Measurements from ENCODE around the gene GZMM. TPM values are rescaled to one million over a fixed set of nuclear protein-coding genes. Genes with fewer than 3 reads are reported as not detected.

The GZMM gene
- total and polyA plus RNA-seq, 2 of the 13 experiments (the other 11 are each of a cell fraction or from before 2014, with no cell fraction given), result 0.07 TPM; not detected in 1

DNA sequence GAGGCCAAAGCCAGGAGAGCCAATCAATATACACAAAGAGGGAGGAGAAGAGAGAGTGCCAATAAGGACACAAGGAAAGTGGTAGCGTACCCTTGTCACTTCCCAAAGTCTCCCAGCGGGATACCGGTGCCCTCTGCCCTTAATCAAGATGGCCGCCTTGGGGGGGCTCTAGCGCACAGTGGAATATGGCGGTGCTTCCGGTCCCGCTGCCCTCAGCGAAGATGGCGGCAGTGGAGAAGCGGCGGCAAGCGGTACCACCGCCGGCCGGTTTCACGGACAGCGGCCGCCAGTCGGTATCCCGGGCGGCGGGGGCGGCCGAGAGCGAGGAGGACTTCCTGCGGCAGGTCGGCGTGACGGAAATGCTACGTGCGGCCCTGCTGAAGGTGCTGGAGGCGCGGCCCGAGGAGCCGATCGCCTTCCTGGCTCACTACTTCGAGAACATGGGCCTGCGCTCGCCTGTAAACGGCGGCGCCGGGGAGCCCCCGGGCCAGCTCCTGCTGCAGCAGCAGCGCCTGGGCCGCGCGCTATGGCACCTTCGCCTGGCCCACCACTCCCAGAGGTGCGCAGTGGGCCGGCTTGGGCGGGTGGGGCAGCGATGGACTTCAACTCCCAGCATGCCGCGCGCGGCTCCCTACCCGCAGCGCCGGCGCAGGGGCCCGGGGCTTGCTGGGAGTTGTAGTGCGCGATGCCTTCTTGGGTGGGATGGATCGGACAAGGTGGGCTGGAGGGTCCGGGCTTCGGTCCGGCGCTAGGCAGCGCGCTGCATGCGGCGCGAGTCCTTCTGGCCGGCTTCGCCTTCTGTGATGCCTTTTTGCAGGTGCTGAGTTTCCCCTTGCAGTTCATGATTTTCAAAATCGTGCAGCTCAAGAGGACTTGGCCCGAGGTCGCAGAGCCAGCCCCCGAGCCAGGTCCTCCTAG lies 36.3 kb upstream of the GZMM start, which contains the start of gene TPGS1 (continued):
- TF ChIP-seq, protein P1, sequence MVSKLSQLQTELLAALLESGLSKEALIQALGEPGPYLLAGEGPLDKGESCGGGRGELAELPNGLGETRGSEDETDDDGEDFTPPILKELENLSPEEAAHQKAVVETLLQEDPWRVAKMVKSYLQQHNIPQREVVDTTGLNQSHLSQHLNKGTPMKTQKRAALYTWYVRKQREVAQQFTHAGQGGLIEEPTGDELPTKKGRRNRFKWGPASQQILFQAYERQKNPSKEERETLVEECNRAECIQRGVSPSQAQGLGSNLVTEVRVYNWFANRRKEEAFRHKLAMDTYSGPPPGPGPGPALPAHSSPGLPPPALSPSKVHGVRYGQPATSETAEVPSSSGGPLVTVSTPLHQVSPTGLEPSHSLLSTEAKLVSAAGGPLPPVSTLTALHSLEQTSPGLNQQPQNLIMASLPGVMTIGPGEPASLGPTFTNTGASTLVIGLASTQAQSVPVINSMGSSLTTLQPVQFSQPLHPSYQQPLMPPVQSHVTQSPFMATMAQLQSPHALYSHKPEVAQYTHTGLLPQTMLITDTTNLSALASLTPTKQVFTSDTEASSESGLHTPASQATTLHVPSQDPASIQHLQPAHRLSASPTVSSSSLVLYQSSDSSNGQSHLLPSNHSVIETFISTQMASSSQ (IDR thresholded peaks at IDR 0.05; ENCODE audit: low read depth), result no peak
- TF ChIP-seq, protein P1 (CRISPR knock-in tag; IDR thresholded peaks at IDR 0.05; ENCODE audit: borderline replicate concordance), result no peak
- TF ChIP-seq ZNF747 (CRISPR knock-in tag; IDR thresholded peaks at IDR 0.05; ENCODE audit: borderline replicate concordance), result no peak
- no peak for TF ChIP-seq CBX2 (IDR thresholded peaks at IDR 0.05; ENCODE audit: low read depth, low read length)
- TF ChIP-seq CBX2 (CRISPR knock-in tag; IDR thresholded peaks at IDR 0.05; ENCODE audit: low read depth), result no peak
- TF ChIP-seq PCBP2 (optimal IDR thresholded peaks at IDR 0.05; ENCODE audit: low read depth, low read length, poor library complexity, severe bottlenecking), result no peak
- TF ChIP-seq, protein P2, sequence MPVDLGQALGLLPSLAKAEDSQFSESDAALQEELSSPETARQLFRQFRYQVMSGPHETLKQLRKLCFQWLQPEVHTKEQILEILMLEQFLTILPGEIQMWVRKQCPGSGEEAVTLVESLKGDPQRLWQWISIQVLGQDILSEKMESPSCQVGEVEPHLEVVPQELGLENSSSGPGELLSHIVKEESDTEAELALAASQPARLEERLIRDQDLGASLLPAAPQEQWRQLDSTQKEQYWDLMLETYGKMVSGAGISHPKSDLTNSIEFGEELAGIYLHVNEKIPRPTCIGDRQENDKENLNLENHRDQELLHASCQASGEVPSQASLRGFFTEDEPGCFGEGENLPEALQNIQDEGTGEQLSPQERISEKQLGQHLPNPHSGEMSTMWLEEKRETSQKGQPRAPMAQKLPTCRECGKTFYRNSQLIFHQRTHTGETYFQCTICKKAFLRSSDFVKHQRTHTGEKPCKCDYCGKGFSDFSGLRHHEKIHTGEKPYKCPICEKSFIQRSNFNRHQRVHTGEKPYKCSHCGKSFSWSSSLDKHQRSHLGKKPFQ (CRISPR knock-in tag; IDR thresholded peaks at IDR 0.05; ENCODE audit: insufficient replicate concordance), result no peak
- TF ChIP-seq, protein P3, sequence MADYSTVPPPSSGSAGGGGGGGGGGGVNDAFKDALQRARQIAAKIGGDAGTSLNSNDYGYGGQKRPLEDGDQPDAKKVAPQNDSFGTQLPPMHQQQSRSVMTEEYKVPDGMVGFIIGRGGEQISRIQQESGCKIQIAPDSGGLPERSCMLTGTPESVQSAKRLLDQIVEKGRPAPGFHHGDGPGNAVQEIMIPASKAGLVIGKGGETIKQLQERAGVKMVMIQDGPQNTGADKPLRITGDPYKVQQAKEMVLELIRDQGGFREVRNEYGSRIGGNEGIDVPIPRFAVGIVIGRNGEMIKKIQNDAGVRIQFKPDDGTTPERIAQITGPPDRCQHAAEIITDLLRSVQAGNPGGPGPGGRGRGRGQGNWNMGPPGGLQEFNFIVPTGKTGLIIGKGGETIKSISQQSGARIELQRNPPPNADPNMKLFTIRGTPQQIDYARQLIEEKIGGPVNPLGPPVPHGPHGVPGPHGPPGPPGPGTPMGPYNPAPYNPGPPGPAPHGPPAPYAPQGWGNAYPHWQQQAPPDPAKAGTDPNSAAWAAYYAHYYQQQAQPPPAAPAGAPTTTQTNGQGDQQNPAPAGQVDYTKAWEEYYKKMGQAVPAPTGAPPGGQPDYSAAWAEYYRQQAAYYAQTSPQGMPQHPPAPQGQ (CRISPR knock-in tag; IDR thresholded peaks at IDR 0.05; ENCODE audit: borderline replicate concordance), result no peak
- TF ChIP-seq, protein P4, sequence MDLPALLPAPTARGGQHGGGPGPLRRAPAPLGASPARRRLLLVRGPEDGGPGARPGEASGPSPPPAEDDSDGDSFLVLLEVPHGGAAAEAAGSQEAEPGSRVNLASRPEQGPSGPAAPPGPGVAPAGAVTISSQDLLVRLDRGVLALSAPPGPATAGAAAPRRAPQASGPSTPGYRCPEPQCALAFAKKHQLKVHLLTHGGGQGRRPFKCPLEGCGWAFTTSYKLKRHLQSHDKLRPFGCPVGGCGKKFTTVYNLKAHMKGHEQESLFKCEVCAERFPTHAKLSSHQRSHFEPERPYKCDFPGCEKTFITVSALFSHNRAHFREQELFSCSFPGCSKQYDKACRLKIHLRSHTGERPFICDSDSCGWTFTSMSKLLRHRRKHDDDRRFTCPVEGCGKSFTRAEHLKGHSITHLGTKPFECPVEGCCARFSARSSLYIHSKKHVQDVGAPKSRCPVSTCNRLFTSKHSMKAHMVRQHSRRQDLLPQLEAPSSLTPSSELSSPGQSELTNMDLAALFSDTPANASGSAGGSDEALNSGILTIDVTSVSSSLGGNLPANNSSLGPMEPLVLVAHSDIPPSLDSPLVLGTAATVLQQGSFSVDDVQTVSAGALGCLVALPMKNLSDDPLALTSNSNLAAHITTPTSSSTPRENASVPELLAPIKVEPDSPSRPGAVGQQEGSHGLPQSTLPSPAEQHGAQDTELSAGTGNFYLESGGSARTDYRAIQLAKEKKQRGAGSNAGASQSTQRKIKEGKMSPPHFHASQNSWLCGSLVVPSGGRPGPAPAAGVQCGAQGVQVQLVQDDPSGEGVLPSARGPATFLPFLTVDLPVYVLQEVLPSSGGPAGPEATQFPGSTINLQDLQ (CRISPR knock-in tag; IDR thresholded peaks at IDR 0.05), result no peak
- TF ChIP-seq SAP130 (CRISPR knock-in tag; IDR thresholded peaks at IDR 0.05; ENCODE audit: low read depth), result peak; percentile 29; the same call in 1 of the 2 replicates
- no peak for TF ChIP-seq EP300 (IDR thresholded peaks at IDR 0.05; ENCODE audit: low read depth in 2 of 2, low read length in 2 of 2)
- no peak for TF ChIP-seq EP300 (CRISPR knock-in tag; IDR thresholded peaks at IDR 0.05; ENCODE audit: borderline replicate concordance)
- TF ChIP-seq SP140L (CRISPR knock-in tag; IDR thresholded peaks at IDR 0.05; ENCODE audit: borderline replicate concordance), result no peak; the same call in 1 of the 2 replicates
- TF ChIP-seq, protein P5, sequence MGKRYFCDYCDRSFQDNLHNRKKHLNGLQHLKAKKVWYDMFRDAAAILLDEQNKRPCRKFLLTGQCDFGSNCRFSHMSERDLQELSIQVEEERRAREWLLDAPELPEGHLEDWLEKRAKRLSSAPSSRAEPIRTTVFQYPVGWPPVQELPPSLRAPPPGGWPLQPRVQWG (CRISPR knock-in tag; IDR thresholded peaks at IDR 0.05; ENCODE audit: borderline replicate concordance, low read depth), result no peak
- peak; percentile 45 for TF ChIP-seq RAD21 (CRISPR knock-in tag; IDR thresholded peaks at IDR 0.05)
- TF ChIP-seq PHF20 (CRISPR knock-in tag; IDR thresholded peaks at IDR 0.05), result peak; percentile 51

Data from HepG2 (cell line).